GM18870 (cell line): ENCODE results near the gene ACSS2.

Experiments
- ATAC-seq: cut with Tn5 transposase; IDR thresholded peaks from one replicate; pipeline ENCODE4 v1.9.1; 2021; ENCODE audit warnings: moderate library complexity; ENCODE audit not compliant: unreplicated experiment

Gene ACSS2

GRCh38 chr20:34945315-34946077, 69.1 kb downstream of the ACSS2 start:
- no peak for ATAC-seq

- ATAC-seq: no peak
These were observed 70.2 kb downstream of the ACSS2 start for GRCh38 chr20:34946661-34947060.

- ATAC-seq: no peak
These were observed 70.9 kb downstream of the ACSS2 start for GRCh38 chr20:34947336-34947735.

- no peak for ATAC-seq
These were observed 71.6 kb downstream of the ACSS2 start for GRCh38 chr20:34948030-34948429.

GRCh38 chr20:34949120-34949519, 72.7 kb downstream of the ACSS2 start:
- no peak for ATAC-seq

- ATAC-seq: no peak
These were observed 74.8 kb downstream of the ACSS2 start for GRCh38 chr20:34951252-34951651.

GRCh38 chr20:34951652-34952051, 75.2 kb downstream of the ACSS2 start:
- no peak for ATAC-seq

- ATAC-seq: no peak
These were observed 76.3 kb downstream of the ACSS2 start for GRCh38 chr20:34952671-34953070.

GRCh38 chr20:34953960-34954359, 77.5 kb downstream of the ACSS2 start:
- ATAC-seq: no peak

GRCh38 chr20:34954904-34955230, 78.5 kb downstream of the ACSS2 start:
- no peak for ATAC-seq

GRCh38 chr20:34955231-34956040, 79.0 kb downstream of the ACSS2 start, which contains the start of the genes GSS and MYH7B:
TSS of gene GSS (minus strand) at chr20:34955806. CDS start at chr20:34951852, 3,954 bp downstream.
TSS of gene MYH7B (plus strand) at chr20:34955868. CDS start at chr20:34978006, 22,138 bp downstream.
- peak; percentile 56 for ATAC-seq

- no peak for ATAC-seq
These were observed 79.6 kb downstream of the ACSS2 start for GRCh38 chr20:34956041-34956458.

- no peak for ATAC-seq
These were observed 80.5 kb downstream of the ACSS2 start for GRCh38 chr20:34956751-34957472.

- no peak for ATAC-seq
These were observed 88.1 kb downstream of the ACSS2 start for GRCh38 chr20:34964486-34964885.

GRCh38 chr20:34965051-34965450, 88.6 kb downstream of the ACSS2 start:
- no peak for ATAC-seq

GRCh38 chr20:34967421-34967820, 91.0 kb downstream of the ACSS2 start:
- no peak for ATAC-seq

GRCh38 chr20:34968042-34968775, 91.8 kb downstream of the ACSS2 start:
- ATAC-seq: no peak

- no peak for ATAC-seq
These were observed 93.9 kb downstream of the ACSS2 start for GRCh38 chr20:34970193-34970840.

- no peak for ATAC-seq
These were observed 94.6 kb downstream of the ACSS2 start for GRCh38 chr20:34970846-34971560.
